Mesendoderm (in vitro differentiated cells): ENCODE results near the gene ZNF689.

Experiments used
- DNase-seq: peaks from one replicate; pipeline ENCODE4 v3.0.0; 2013
- H2AK5ac ChIP-seq: 2 replicates; pipeline ENCODE4 v1.6.1; 2013; ENCODE audit warnings: low read length, inconsistent platforms
- H2BK120ac ChIP-seq: 2 replicates; pipeline ENCODE4 v1.6.1; 2013; ENCODE audit warnings: low read depth, mild to moderate bottlenecking, low read length, moderate library complexity, mixed read lengths
- H2BK15ac ChIP-seq: replicated peaks from 2 replicates; pipeline ENCODE4 v1.6.1; 2013; ENCODE audit warnings: low read depth, mild to moderate bottlenecking, moderate library complexity
- H2BK5ac ChIP-seq: 2 replicates; pipeline ENCODE4 v1.6.1; 2013; ENCODE audit warnings: low read length, inconsistent platforms
- H3K18ac ChIP-seq: 2 replicates; pipeline ENCODE4 v1.6.1; 2013; ENCODE audit warnings: mild to moderate bottlenecking, low read length, mixed read lengths
- H3K23ac ChIP-seq: one replicate; pipeline ENCODE4 v1.6.1; 2013; ENCODE audit warnings: low read length
- H3K27ac ChIP-seq: 2 replicates; pipeline ENCODE4 v1.5.1; 2013; ENCODE audit warnings: low read depth, mild to moderate bottlenecking, inconsistent platforms, low read length, moderate library complexity
- H3K27me3 ChIP-seq: 2 replicates; pipeline ENCODE4 v1.6.1; 2013; ENCODE audit warnings: low read length, control low read depth, mild to moderate bottlenecking, inconsistent platforms; ENCODE audit not compliant: insufficient read depth, poor library complexity
- H3K36me3 ChIP-seq: 2 replicates; pipeline ENCODE4 v1.6.1; 2013; ENCODE audit warnings: low read length, inconsistent platforms; ENCODE audit not compliant: control insufficient read depth, insufficient read depth
- H3K4ac ChIP-seq: one replicate; pipeline ENCODE4 v1.6.1; 2013; ENCODE audit warnings: low read depth, mild to moderate bottlenecking, low read length, moderate library complexity
- H3K4me1 ChIP-seq: 2 replicates; pipeline ENCODE4 v1.6.1; 2013; ENCODE audit warnings: low read depth, low read length, inconsistent platforms; ENCODE audit not compliant: control insufficient read depth
- H3K4me2 ChIP-seq: 2 replicates; pipeline ENCODE4 v1.6.1; 2013; ENCODE audit warnings: low read length
- H3K4me3 ChIP-seq: 2 replicates; pipeline ENCODE4 v1.5.1; 2013; ENCODE audit warnings: mild to moderate bottlenecking, low read length
- H3K56ac ChIP-seq: one replicate; pipeline ENCODE4 v1.6.1; 2013; ENCODE audit warnings: low read length
- H3K79me1 ChIP-seq: 2 replicates; pipeline ENCODE4 v1.6.1; 2013; ENCODE audit warnings: low read length, inconsistent platforms
- H3K79me2 ChIP-seq: 2 replicates; pipeline ENCODE4 v1.6.1; 2013; ENCODE audit warnings: mild to moderate bottlenecking, low read length; ENCODE audit not compliant: control insufficient read depth, insufficient read depth
- H3K9ac ChIP-seq: 2 replicates; pipeline ENCODE4 v1.6.1; 2013; ENCODE audit warnings: low read length, inconsistent platforms
- H4K5ac ChIP-seq: one replicate; pipeline ENCODE4 v1.6.1; 2013; ENCODE audit warnings: low read length
- H4K8ac ChIP-seq: one replicate; pipeline ENCODE4 v1.6.1; 2013; ENCODE audit warnings: low read depth, mild to moderate bottlenecking, control low read depth, low read length, moderate library complexity
- WGBS: extraction: QIAGEN DNeasy Blood & Tissue Kit; methylation state at CpG from one replicate; pipeline ENCODE4 v1.1.7; 2013; ENCODE audit warnings: low lambda C conversion rate, missing lambda C conversion rate; ENCODE audit not compliant: insufficient coverage; ENCODE audit errors: extremely low coverage; 5-methylcytosine and 5-hydroxymethylcytosine counted together

The ZNF689 gene

GRCh38 chr16:30569281-30569680, 40.9 kb downstream of the ZNF689 start:
- no peak overlapping the region for H3K4me2 ChIP-seq
- no peak overlapping the region for H4K8ac ChIP-seq
- H3K56ac ChIP-seq: no peak overlapping the region
- H3K18ac ChIP-seq: no peak overlapping the region
- no CpG with 5 or more reads among the region's 3 CpGs for WGBS
- no peaks in the 10 kb centered on the region for H3K27me3 ChIP-seq
- H3K23ac ChIP-seq: no peak overlapping the region
- no peak overlapping the region for H3K4ac ChIP-seq
- H3K4me3 ChIP-seq: no peak overlapping the region
- H2BK120ac ChIP-seq: no peak overlapping the region
- H3K79me1 ChIP-seq: no peaks in the 10 kb centered on the region
- no peaks in the 10 kb centered on the region for H3K36me3 ChIP-seq
- no peak for DNase-seq
- H2BK5ac ChIP-seq: no peak overlapping the region
- no peak overlapping the region for H2AK5ac ChIP-seq
- no peak overlapping the region for H3K27ac ChIP-seq
- no peaks in the 10 kb centered on the region for H3K79me2 ChIP-seq
- no peak overlapping the region for H2BK15ac ChIP-seq
- H3K4me1 ChIP-seq: no peaks in the 10 kb centered on the region
- H3K9ac ChIP-seq: no peak overlapping the region
- no peak overlapping the region for H4K5ac ChIP-seq

GRCh38 chr16:30567991-30568638, 42.1 kb downstream of the ZNF689 start:
- Histone ChIP-seq H3K4me3 (no peak overlapping the region), H3K4me1 (no peaks in the 10 kb centered on the region), H3K18ac (no peak overlapping the region), H4K8ac (no peak overlapping the region), H3K4ac (no peak overlapping the region), H3K36me3 (no peaks in the 10 kb centered on the region), H3K79me2 (no peaks in the 10 kb centered on the region), H3K27ac (no peak overlapping the region), H2AK5ac (no peak overlapping the region), H3K4me2 (no peak overlapping the region), H4K5ac (no peak overlapping the region), H2BK5ac (no peak overlapping the region), H2BK15ac (no peak overlapping the region), H3K79me1 (no peaks in the 10 kb centered on the region), H3K9ac (no peak overlapping the region), H3K23ac (no peak overlapping the region), H2BK120ac (no peak overlapping the region), H3K27me3 (no peaks in the 10 kb centered on the region), H3K56ac (no peak overlapping the region)
- WGBS: no CpG with 5 or more reads among the region's 6 CpGs
- no peak for DNase-seq

GRCh38 chr16:30567160-30567990, 42.8 kb downstream of the ZNF689 start:
- Histone ChIP-seq H2BK5ac (no peak overlapping the region), H4K8ac (no peak overlapping the region), H3K23ac (no peak overlapping the region), H3K4me3 (no peak overlapping the region), H2AK5ac (no peak overlapping the region), H3K4me1 (no peaks in the 10 kb centered on the region), H3K18ac (no peak overlapping the region), H3K79me2 (no peaks in the 10 kb centered on the region), H3K27me3 (no peaks in the 10 kb centered on the region), H3K36me3 (no peaks in the 10 kb centered on the region), H2BK15ac (no peak overlapping the region), H3K9ac (no peak overlapping the region), H3K79me1 (no peaks in the 10 kb centered on the region), H3K56ac (no peak overlapping the region), H2BK120ac (no peak overlapping the region), H4K5ac (no peak overlapping the region), H3K27ac (no peak overlapping the region), H3K4ac (no peak overlapping the region), H3K4me2 (no peak overlapping the region)
- DNase-seq: no peak
- no CpG with 5 or more reads among the region's 14 CpGs for WGBS

- DNase-seq: no peak
- Histone ChIP-seq H3K27ac (no peak overlapping the region), H2BK15ac (no peak overlapping the region), H2BK120ac (no peak overlapping the region), H4K8ac (no peak overlapping the region), H3K4me1 (no peaks in the 10 kb centered on the region), H3K79me1 (no peaks in the 10 kb centered on the region), H3K27me3 (no peaks in the 10 kb centered on the region), H3K23ac (no peak overlapping the region), H3K9ac (no peak overlapping the region), H3K4me2 (no peak overlapping the region), H2AK5ac (no peak overlapping the region), H3K4ac (no peak overlapping the region), H3K36me3 (no peaks in the 10 kb centered on the region), H3K79me2 (no peaks in the 10 kb centered on the region), H3K56ac (no peak overlapping the region), H2BK5ac (no peak overlapping the region), H4K5ac (no peak overlapping the region), H3K18ac (no peak overlapping the region), H3K4me3 (no peak overlapping the region)
- no CpG with 5 or more reads among the region's 4 CpGs for WGBS
Observed at GRCh38 chr16:30566531-30566930, 43.7 kb downstream of the ZNF689 start.

GRCh38 chr16:30565984-30566383, 44.2 kb downstream of the ZNF689 start:
- Histone ChIP-seq H3K4ac (no peak overlapping the region), H3K18ac (no peak overlapping the region), H3K79me2 (no peaks in the 10 kb centered on the region), H3K4me3 (no peak overlapping the region), H2BK5ac (no peak overlapping the region), H3K4me2 (no peak overlapping the region), H3K9ac (no peak overlapping the region), H2BK15ac (no peak overlapping the region), H2BK120ac (no peak overlapping the region), H4K8ac (no peak overlapping the region), H3K27ac (no peak overlapping the region), H3K36me3 (no peaks in the 10 kb centered on the region), H2AK5ac (no peak overlapping the region), H3K27me3 (no peaks in the 10 kb centered on the region), H3K56ac (no peak overlapping the region), H4K5ac (no peak overlapping the region), H3K23ac (no peak overlapping the region), H3K79me1 (no peaks in the 10 kb centered on the region), H3K4me1 (no peaks in the 10 kb centered on the region)
- no CpG with 5 or more reads among the region's 8 CpGs for WGBS
- DNase-seq: no peak
